Esophagus squamous epithelium (tissue), 4 donors: ENCODE measurements around the gene ARHGEF25.

Source experiments
- CTCF ChIP-seq, 6 experiments: fragments of 450-650 bp in 4 of 6; fragments of 200-600 bp in 2 of 6; sonication (generic) in 2 of 6; IDR thresholded peaks; one replicate each; pipeline ENCODE4 v1.5.1; 2016 to 2019; ENCODE audit warnings: antibody characterized with exemption in 6 of 6, mild to moderate bottlenecking in 4 of 6, moderate library complexity in 4 of 6
- POLR2A ChIP-seq, 4 donors: fragments of 450-650 bp; IDR thresholded peaks; one replicate each; pipeline ENCODE4 v1.6.1; 2017; ENCODE audit warnings: antibody characterized with exemption in 4 of 4, mild to moderate bottlenecking in 4 of 4, moderate library complexity in 3 of 4

- TF ChIP-seq POLR2A (IDR thresholded peaks at IDR 0.05) = no peak
- TF ChIP-seq CTCF (IDR thresholded peaks at IDR 0.05) = no peak
Observed at GRCh38 chr12:57591782-57592325, 19.4 kb upstream of the ARHGEF25 start.
